Measurements from ENCODE around the gene DNM3.

DNA sequence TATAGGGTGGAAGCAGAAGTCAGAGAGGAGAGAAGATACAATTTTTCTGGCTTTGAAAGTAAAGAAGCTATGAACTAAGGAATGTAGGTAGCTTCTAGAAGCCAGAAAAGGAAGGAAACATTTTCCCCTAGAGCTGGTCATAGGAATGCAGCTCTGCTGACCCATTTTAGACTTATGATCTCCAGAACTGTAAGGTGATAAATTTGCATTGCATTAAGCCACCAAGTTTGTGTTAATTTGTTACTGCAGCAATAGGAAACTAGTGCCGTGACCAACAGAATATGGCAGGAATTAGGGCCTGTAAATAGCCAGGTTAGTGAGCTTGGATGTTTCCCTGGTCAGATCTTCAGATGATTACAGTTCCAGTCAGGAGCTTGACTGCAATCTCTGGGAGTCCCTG is 334.9 kb downstream of the DNM3 start:
- TF ChIP-seq, protein P1, sequence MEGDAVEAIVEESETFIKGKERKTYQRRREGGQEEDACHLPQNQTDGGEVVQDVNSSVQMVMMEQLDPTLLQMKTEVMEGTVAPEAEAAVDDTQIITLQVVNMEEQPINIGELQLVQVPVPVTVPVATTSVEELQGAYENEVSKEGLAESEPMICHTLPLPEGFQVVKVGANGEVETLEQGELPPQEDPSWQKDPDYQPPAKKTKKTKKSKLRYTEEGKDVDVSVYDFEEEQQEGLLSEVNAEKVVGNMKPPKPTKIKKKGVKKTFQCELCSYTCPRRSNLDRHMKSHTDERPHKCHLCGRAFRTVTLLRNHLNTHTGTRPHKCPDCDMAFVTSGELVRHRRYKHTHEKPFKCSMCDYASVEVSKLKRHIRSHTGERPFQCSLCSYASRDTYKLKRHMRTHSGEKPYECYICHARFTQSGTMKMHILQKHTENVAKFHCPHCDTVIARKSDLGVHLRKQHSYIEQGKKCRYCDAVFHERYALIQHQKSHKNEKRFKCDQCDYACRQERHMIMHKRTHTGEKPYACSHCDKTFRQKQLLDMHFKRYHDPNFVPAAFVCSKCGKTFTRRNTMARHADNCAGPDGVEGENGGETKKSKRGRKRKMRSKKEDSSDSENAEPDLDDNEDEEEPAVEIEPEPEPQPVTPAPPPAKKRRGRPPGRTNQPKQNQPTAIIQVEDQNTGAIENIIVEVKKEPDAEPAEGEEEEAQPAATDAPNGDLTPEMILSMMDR (IDR thresholded peaks at IDR 0.05; ENCODE audit: low read depth, low read length, poor library complexity, severe bottlenecking): no peak
- no peak for TF ChIP-seq EZH2phosphoT487 (IDR thresholded peaks at IDR 0.05; ENCODE audit: borderline replicate concordance, low read length)

All from DOHH2 (cell line).